Right ventricle myocardium inferior (tissue), 1 donor: ENCODE results near the gene TIGD2. TPM values are rescaled to one million over a fixed set of nuclear protein-coding genes. Genes with fewer than 3 reads are reported as not detected.
A peak's percentile ranks its signal among the peaks of the same experiment; 100 is the strongest.

ENCODE experiments used
- ATAC-seq: fragments of 200-7000 bp; cut with Tn5 transposase; one replicate; pipeline ENCODE4 v1.9.1; 2020; ENCODE audit warnings: mild to moderate bottlenecking, moderate library complexity
- DNase-seq: peaks from one replicate; pipeline ENCODE4 v3.0.0; 2021; ENCODE audit errors: missing footprints
- intact Hi-C: fragments of 100-400 bp; cut with DNase I; formaldehyde crosslinking; loops from one replicate; pipeline ENCODE4 v1.11.0; 2022
- long read RNA-seq: library from polyadenylated mRNA; unstranded; transcript quantifications from one replicate; pipeline ENCODE4 v2.0.0, GENCODE V29; 2021
- total RNA-seq: library from RNA; stranded (reverse); fragmentation: NEBNext Ultra II Directional; extraction: Animal tissue kit (Norgen Biotek cat#: 25700); gene quantifications from one replicate; pipeline ENCODE4 v1.2.1, GENCODE V29; 2021
- donor health status: DM: no; HTN: yes; CAD: no; lungs with severe emphysema.

The TIGD2 gene
- total RNA-seq = 2.3 TPM
- long read RNA-seq, partial matches to known transcripts = 0 of 2 reads
- long read RNA-seq, other reads (novel, unspliced or antisense) = 0 of 2 reads

DNA sequence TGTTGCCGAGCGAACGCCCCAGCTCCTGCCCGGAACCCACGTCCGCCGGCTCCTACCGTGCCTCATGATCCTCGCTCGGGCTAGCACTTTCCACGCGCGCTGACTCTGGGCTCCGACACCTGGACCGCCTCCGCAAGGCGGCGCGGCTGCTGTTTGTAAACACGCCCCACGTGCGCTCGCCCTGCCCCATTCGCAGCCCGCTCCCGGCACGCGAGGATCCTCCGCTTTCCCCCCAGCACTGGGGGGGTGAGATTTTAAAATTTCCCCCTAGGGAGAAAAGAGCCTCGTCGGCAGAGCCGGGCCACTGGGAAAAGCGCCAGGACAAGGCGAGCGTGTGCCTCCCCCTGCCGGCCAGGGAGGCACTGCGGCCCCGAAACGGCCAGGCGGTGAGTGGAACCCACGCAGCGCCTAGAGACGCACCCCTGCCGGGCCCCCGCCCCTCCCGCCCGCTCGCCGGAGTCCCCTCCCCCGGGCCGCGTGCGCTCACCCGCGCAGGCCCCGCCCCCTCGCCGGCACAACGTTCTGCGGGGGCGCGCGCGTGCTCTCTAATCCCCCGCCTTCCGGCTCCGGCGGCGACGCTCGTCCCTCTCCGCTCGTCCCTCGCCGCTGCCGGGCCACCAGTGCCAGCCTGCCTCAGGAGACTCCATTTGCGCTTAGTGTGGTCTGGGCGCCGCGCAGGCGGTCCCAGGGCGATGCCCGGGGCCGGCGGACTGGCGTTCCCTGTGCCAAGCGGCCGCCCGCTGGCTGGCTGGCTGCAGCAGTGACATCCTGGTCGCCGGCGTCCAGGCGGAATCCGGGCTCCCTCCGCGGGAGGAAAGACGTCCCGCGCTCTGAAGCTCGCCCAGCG, at the start of gene TIGD2:
TIGD2 (plus strand) TSS at position 548 of the 847 bp plus-strand sequence. CDS start 1,442 bp downstream, outside the sequence.
- peak; percentile 98 for ATAC-seq
- DNase-seq = peak; percentile 95
- intact Hi-C loops = loop anchor here (2.0 to 5.0 kb wide), 3 partner anchors 48 to 289 kb away; partner anchors contain the start of gene FAM13A

DNA sequence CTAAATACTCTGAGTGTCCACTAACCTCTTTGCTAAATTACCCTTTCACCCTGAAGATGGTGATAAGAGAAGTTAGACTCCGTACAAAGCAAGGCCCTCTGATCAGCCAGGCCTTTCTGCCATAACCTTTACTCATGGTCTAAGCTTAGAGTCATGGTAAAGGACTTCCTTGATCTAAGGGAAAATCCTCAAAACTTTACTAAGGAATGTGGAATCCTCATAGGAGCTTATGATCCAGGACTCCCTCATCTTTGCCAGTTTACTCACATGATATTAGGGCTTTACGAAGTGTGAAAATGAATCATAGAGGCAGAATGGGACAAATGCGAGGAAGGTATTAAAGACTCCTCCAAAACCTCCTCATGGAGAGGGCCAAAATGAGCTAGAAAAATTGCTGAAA, 46.5 kb upstream of the TIGD2 start:
- intact Hi-C loops = no loop called here
- no peak for DNase-seq
- ATAC-seq = no peak

DNA sequence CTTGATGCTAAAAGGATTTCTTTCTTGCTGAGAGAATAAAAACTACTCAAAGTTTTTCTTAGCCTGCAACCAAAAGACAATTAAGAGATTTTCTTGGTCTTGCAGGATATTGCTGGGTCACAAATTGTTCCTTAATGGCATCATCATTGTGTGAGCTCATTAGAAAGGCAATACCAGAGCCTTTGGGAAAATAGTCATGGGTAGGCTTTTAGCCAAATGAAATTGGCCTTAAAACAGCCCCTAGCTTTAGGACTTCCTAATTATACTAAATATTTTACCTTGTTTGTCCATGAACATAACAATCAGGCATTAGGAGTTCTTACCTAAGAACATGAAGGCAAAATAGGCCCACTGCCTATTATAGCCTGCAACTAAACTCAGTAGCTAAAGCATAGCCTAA, 43.9 kb upstream of the TIGD2 start:
- DNase-seq (no peak), ATAC-seq (no peak)
- intact Hi-C loops = no loop called here

DNA sequence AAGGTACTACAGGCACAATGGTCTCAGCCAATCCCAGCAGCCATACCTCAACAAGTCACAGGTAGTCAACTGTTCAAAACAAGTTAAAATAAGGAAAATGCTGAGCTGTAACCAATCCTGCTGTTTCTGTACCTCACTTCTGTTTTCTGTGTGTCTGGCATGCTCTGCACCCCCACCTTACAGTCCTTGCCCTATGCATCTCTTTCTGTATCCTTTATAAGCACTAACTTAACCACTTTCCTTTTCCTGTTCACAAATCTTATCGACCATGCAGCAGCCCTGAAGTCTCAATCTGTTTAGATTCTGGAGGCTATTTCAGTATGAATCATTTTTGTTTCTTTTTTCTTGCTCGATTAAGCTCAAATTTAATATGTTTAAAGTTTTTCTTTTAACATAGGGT, 41.9 kb upstream of the TIGD2 start:
- DNase-seq (no peak), ATAC-seq (no peak)
- intact Hi-C loops = no loop called here

DNA sequence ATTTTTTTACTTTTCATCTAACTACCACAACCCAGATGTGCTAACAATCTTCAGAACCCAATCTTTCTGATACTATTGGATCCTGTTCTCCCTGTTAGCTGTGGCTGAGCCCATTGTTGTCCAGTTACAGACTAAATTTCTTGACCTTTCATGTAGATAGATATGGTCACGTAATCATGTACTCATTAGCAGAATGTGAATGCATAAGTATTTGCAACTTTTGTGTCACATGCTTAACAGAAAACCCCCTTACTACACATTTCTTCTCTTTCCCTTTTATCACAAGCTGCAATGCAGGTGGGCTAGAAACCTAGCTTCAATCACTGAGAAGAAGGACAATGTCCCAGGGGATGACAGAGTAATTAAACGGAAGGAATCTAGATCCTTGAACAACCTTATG, 41.3 kb upstream of the TIGD2 start:
- DNase-seq (no peak), ATAC-seq (no peak)
- intact Hi-C loops = no loop called here

DNA sequence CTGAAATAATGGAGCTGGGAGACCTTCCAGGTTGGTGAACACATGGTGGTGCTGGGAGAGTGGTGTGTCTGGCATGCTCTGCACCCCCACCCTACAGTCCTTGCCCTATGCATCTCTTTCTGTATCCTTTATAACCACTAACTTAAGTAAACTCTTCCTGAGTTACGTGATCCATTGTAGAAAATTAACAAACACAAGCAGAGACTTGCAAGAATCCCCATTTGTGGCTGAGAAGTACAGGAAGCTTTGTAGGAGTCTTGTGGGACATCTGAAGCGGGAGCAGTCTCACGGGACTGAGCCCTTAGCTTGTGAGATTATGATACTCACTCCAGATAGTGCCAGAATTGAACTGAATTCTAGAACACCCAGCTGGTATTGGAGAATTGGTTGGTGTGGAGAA, 40.0 kb upstream of the TIGD2 start:
- no peak for ATAC-seq
- DNase-seq = no peak
- intact Hi-C loops = no loop called here

DNA sequence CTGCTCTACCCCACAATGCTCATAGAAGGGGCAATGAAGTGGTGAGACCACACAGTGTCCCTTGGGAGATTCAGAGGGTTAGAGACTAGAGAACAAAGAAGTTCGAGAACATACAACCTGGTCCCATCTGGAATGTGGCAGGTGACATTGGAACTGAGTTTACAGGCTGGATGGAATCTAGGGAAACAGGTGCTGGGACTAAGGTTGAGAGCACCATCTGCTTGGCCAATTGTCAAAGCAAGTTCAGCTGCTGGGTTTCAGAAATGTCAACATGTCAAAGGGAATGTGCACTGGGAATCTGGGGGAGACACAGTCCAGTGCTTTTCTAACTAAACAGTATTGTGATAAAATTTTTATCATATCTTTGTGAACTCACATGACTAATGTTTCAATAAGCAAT, 38.4 kb upstream of the TIGD2 start:
- no peak for DNase-seq
- no peak for ATAC-seq
- intact Hi-C loops = no loop called here

DNA sequence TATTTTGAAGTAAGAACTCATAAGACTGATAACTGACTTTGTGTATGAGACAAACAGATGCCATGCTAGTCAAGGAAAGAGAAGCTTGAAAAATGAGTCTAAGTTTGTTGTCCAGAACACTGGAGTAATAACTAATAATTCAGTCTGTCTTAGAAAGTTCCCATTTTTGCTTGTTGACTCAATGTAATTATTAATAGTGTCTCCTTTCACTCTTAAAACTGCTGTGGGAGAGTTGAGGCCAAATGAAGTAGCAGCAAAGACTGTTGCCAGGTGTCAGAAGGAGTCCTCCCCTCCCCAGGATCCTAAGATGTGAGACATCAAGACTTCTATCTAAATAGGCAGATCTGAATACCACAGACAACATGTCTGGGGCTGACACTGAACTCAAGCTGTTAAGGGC, 33.6 kb upstream of the TIGD2 start:
- no peak for DNase-seq
- ATAC-seq = no peak
- intact Hi-C loops = no loop called here

DNA sequence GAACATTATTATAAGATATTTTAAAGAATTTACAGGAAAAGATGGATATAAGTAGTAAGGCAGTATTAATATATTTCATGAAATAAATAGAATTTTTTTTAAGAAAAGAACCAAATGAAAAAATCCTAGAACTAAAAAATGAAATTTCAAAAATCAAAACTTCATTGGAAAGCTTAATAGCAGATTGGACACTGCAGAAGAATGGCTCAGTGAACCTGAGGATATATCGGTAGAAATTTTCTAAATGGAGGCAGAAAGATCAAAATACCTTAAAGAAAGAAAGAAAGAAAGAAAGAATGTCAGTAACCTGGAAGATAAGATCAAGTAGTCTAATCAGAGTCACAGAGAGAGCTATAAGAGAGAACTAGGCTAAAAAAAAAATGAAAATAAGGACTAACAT, 33.0 kb upstream of the TIGD2 start:
- no peak for DNase-seq
- ATAC-seq = no peak
- intact Hi-C loops = no loop called here

DNA sequence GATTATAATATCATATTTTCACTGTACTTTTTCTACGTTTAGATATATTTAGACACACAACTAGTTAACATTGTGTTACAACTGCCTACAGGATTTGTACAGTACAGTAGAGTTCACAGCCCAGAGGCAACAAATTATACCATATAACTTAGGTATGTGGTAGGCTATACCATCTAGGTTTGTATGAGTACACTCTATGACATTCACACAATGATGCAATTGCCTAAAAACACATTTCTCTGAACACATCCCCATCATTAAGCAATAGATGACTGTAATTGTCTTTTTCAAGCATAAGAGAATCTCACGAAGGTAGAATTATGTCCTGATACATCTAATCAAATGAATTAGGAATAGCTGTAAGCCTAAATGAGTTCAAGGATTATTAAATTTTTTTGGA, 12.3 kb upstream of the TIGD2 start:
- intact Hi-C loops = no loop called here
- ATAC-seq (no peak), DNase-seq (no peak)

DNA sequence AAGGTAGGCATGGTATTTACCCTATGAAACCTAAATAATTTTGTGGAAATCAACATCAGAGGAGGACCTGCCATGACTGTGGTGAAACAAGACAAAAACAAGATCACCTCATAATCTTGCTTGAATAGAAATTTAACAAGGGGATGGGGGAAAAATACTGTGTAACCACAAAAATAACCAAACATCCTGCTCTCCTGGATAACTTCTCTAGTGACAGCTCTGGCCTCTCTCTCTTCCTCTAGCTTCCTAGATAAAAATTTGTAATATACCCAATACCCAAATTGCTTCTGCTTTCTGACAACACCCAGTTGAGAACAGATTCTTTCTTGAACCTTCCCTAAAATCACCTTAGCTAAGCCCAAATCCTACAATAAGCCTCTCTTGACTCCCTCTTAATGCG, 11.9 kb upstream of the TIGD2 start:
- no peak for DNase-seq
- ATAC-seq = no peak
- intact Hi-C loops = no loop called here

DNA sequence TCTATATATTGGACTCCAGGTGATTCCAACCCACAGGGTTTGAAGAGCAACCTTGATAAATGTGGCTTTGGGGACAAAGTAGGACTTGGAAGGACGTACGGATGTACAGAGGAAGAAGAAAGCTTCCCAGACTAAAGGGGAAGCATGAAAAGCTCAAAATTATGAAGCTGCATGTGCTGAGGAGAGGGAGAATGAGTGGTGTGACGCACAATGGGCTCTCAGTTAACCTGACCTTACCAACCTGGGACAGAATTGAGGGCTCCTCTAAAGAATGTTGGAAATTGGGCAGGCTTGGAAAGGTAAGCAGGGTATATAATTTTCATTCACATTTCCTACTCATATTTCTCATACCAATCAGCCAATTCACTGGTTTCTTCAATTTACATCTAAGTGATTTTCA, 10.5 kb upstream of the TIGD2 start:
- no peak for ATAC-seq
- intact Hi-C loops = no loop called here
- no peak for DNase-seq

DNA sequence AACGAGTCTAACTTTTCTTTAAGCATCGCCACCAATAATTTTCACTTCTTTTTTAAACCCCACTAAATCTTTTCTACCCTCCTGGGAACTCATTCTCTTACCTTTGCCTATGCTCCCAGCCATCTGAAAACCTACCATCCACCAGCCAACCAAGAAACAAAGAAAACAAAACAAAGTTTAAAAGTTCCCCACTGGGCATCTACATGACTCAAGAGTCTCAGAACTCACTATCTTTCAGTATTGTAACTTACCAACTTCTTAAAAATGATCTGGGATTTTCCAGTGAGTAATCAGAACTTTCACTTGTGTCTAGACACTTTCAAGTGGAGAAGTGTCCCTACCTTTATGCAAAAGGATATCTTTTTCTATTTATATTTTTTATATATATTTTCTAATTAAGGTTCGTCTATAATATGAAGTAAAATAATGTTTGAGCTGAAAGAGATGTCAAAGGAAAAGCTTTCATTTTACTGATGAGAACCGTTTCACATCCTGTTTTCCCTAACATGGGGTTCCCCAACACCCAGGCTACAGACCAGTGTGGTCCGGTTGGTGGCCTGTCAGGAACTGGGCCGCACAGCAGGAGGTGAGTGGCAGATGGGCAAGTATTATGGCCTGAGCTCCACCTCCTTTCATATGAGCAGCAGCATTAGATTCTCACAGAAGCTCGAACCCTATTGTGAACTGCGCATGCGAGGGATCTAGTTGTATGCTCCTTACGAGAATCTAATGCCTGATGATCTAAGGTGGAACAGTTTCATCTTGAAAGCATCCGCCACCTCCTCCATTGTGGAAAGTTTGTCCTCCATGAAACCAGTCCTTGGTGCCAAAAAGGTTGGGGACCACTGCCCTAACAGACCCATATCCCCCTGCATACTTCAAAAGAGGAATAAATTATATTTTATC, 9.8 kb upstream of the TIGD2 start:
- ATAC-seq (no peak), DNase-seq (no peak)
- intact Hi-C loops = no loop called here

DNA sequence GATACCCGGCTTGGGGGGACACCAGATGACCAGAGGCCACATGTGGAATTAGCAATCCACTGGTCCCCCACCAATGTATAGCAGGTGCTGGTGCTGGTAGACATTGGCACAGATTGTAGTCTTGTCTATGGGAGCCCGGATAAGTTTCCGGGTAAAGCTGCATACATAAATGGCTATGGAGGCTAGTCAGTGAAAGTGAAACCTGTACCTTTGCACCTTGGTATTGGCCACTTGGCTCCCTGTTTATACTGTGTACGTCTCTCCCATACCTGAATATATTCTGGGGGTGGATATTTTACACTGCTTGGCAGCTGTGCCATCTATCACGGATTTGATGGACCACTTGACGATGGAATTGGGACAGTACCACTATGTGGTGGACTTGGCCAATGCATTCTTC, 5.6 kb upstream of the TIGD2 start:
- intact Hi-C loops = no loop called here
- ATAC-seq (no peak), DNase-seq (no peak)

DNA sequence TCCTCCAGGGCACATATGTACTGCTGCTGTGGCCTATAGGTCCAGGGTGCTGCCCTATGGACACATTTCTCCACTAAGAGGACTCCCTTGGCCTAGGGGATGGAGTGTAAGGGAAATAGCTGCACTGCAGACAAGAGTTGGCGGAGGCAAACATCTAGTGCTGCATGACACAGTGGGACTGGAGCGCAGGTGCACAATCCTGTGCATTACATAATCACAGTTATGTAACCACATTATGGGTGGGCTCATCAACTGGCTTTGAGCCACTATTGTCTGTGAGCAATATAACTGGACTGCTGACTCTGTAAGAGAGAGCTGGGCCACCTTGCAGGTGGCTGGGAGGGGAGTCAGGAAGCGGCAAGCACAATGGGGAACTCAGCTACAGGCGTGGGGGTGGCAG, 3.2 kb upstream of the TIGD2 start:
- intact Hi-C loops = no loop called here
- DNase-seq = no peak
- ATAC-seq = no peak

DNA sequence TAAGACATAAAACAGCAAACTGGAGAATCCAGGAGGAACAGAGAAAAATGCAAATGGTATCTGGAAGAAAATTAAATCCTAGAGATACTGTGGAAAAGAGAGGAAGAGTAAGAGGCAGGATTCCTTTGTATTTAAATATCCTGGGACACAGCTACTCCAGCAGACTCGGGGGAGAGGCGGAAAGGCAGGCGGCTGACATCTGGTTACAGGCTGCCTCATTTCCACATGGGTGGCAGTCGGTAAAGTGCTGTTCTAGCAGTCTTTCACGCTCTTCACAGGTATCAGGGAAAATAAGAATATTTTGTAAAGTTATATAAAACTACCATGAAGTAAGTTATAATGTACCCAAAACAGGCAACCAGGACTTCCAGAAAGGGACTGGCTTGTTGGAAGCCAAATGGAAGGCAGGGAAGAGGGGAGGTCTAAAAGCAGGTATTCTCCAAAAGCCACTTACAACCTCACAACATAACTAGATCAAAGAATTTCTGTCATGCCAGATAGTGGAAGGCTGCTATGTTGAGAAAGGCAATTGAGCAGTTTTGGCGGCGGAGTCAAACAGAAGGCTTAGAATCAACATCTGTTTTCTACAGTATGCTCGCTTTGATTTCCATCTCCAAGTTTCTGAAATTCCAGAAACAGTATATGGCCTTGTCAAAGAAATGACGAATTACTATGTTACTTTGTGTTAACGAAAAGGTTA, 1.3 kb upstream of the TIGD2 start:
- no peak for DNase-seq
- intact Hi-C loops = loop anchor here (2.0 to 5.0 kb wide), 3 partner anchors 49 to 288 kb away; partner anchors contain the start of gene FAM13A
- no peak for ATAC-seq

DNA sequence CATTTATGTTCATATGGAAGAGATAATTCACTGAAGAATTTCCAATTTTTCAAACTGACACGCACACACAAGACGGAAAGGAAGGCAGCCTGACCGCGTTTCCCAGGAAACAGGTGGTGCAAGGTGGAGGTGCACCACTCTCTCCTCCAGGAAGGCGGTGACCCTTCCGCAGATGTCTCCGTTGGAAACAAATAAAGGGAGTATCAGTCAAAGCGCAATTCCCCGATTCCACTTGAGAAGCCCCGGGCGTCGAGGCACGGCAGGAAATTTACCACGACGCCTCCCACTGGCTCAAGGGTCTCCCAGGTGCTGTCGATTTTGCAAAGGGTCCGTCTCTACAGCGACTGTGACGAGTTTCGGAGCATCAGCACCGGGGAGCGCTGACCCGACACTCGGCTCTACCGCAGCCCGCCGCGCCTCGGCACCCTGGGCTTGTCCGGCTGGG, 770 bp upstream of the TIGD2 start:
- intact Hi-C loops = loop anchor here (2.0 to 5.0 kb wide), 3 partner anchors 48 to 288 kb away; partner anchors contain the start of gene FAM13A
- no peak for ATAC-seq
- no peak for DNase-seq

DNA sequence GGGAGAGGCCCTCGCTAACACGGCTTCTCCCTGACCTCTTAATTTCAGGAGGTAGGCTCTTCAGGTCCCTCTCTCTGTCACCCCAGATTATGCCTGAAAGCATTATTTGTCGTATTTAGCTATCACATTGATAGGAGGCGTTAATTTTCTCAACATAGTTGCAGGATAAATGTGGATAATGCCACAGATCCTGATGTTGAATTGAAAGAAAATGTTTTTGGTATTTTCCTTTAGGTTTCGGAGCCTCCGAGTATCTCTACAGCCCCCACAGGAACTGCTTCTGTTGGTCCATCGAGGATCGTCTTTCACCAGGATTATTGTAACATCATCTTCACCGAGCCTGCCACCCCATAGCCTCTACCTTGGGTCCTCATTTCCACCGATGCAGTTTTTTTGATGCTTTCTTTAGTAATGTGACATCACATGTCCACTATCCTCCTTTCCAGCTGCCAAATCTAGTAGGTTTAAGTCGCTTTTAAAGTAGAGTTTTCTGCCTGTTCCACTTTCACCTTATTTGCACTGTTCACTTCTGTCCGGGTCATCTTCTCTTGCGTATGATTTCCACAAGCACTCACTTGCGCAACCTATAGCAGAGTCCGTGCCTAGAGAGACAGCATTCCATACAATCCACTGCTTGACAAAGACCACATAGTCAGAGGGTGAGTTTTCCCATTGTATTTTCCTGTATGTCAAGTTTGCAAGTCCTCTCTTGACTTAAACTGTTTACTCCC, 665 bp downstream of the TIGD2 start:
- ATAC-seq (no peak), DNase-seq (no peak)
- intact Hi-C loops = loop anchor here (2.0 to 5.0 kb wide), 3 partner anchors 47 to 290 kb away; partner anchors contain the start of gene FAM13A
